GM18498 (cell line): ENCODE data around the gene ZCCHC24.

ENCODE experiments used
- ATAC-seq: cut with Tn5 transposase; IDR thresholded peaks from one replicate; pipeline ENCODE4 v1.9.1; 2021; ENCODE audit warnings: mild to moderate bottlenecking, moderate library complexity; ENCODE audit not compliant: unreplicated experiment

ZCCHC24 gene

GRCh38 chr10:79401015-79401921 is 44.2 kb downstream of the ZCCHC24 start:
- ATAC-seq, result no peak

DNA sequence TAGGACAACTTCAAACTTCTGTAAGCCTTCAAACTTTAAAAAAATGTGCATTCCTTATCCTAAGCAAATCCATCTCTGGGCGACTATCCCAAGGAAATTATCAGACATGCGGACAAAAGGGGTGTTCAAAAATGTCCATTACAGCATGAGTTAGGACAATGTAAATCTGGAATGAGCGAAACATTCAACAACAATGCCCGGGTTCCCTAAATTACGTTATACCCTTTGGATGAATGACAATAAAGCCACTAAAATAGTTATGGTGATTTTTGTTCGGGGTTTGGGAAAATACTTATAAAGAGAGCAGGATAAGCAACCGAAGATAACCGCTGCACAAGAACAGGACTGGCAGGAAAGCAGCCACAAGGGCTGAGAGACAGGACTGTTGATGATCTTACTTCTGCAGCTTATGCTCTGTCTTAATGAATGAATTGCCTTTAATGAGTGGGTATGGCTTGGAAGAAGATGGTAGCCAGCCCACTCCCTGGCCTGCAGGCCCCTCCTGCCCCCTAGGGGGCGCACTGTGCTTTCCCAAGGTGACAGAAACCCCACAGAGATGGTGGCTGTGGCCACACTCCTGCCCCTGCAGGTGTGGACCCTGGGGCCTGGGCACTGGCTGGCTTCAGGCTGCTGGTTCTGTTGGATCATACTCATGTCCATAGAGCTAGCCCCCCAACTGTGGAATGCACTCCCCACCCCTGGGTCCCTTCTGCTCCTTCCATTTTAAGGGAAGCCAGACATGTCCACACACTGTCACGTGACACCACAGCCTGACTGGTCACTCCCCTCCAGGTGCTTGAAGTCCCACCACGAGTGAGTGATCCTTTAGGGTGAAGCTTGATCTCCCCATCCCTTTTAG is 45.0 kb downstream of the ZCCHC24 start:
- peak; percentile 67 for ATAC-seq

DNA sequence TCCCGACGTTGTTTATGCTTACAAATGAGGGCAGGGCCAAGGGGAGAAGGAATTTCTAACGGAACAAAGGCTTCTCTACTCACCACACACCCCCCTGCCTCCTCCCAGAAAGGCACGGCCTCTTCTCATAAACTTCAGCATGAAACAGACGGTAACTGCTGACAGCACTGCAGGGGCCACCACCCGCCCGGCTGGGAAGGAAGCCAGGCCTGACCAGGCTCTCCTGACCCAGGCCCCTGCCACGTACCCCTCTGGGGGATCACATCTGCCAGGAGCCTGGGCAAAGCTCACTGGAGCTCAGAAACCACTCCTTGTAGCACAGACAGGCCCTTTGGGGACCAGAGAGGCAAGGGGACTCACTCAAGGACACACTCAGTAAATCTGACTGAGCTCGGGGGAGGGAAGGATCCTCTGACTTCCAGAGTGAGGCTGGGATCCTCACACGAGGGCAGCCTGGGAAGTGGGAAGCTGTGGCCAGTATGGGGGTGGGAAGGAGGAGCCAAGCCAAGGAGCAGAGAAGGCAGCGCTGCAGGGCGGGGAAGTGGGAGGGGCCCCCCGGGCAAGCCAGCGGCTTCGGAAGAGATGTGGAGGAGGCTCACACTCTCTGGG is 46.1 kb downstream of the ZCCHC24 start:
- ATAC-seq, result no peak

GRCh38 chr10:79398642-79399041 is 46.8 kb downstream of the ZCCHC24 start:
- ATAC-seq, result no peak

GRCh38 chr10:79397575-79398303 is 47.7 kb downstream of the ZCCHC24 start:
- no peak for ATAC-seq

DNA sequence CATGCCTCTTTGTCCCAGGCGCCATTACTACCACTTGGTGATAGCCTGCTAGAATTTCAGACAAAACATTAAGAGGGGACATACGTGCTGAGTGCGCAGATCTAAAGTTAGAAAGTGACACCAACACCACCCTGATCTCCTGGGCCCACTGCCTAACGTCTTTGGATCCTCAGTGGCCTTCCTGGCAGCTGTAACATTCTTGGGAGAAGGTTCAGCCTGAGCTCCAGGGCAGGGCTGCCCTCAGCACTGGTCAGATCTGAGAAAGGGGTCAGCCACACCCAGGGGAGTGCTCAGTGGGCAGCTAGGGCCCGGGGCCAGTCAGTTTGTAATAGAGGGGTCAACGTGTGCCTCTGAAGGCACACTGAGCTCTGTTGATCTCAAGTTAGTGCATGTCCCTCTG is 48.4 kb downstream of the ZCCHC24 start:
- no peak for ATAC-seq

DNA sequence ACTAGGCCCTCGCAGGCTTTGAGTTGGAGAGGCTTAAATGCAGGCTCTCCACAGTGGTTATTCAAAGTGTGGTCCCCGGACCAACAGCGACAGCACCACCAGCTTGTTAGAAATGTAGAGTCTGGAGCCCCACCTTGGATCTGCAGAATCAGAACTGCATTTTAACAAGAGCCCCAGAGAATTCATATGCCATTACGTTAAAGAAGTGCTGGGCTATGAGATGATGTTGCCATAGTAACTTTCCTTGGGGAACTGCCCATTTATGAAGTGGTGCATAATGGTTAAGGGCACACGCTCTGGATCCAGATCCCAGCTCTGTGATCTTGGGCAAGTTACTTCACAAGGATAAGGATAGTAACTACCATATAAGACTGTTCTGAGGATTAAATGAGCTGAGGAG is 48.9 kb downstream of the ZCCHC24 start:
- no peak for ATAC-seq

DNA sequence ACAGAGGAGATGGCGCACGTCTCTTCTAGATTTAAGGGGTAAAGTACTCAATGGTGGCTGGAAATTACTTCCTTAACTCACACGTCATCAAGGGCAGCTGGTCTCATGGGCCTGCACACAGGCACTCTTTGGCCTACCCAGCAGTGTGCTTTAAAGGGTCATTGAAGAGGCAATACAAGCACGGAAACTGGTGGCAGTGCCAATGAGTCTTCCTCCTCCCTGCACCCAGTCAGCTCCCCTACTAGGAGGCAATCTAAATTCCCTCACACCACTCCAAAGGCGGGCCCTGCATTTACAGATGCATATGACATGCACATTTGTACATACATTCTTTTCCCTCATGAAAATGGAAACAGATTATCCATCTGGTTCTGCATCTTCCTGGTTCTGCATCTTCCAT is 50.8 kb downstream of the ZCCHC24 start:
- no peak for ATAC-seq

- ATAC-seq, result no peak
Measured at GRCh38 chr10:79393924-79394610, 51.4 kb downstream of the ZCCHC24 start.

DNA sequence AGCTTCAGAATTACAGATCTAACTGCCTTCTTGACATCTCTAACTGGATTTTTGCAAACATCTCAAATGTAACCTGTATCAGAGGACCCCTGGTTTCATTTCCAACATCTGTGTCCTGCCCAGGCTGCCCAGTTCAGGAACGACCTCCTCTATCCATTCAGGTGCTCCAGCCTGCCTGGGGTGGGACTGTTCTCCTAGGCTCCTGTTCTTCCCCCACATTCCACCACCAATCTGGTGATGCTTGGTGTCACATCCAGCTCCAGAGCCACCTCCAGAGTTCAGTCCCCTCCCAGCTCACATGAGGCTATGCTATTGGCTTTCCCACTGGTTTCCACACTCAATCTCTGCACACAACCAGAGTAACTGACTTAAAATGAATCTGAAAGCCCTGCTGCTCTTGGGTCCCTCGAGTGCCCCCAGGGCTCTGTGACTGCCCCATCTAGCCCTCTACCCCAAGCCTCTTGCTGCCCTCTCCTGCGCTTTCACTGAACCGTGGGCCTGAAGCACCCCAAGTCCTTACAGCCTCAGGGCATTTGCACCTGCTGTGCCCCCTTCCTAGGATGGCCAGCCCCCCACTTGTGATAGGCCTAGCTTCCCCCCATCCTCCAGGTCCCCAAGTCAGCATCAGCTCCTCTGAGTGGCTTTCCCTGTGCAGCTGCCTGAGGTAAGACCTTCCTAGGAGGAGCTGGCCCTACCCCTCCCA is 52.1 kb downstream of the ZCCHC24 start:
- ATAC-seq, result no peak

DNA sequence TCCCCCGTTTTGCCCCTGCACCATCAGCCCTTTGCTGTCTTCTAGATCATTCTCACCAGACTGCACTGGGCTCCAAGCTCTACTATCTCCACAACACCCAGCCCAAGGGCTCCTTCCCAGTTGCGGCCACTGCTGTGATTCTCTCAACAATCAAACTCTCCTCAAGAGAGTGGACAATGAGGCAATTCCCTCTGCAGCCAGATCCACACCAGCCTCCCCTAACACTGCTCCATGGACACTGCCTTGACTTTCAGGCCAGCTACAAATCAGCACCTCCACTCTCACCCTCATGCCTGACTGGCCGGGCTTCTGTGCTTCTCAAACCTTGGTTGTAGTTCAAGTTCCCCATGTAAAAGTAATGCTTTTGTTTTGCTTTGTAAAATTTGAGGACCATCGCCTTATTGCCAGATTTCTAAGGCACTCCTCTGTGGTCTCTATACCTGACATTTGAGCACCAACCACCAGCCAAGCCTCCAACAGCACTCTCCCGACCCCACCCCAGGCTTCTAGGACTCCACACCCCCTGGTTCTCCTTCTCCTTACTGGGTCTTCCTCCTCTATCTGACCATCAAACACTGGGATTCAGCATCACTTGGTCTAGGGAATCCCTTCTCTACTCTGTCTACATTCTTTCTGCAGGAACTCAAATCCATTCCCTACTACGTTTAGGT is 52.8 kb downstream of the ZCCHC24 start:
- no peak for ATAC-seq

DNA sequence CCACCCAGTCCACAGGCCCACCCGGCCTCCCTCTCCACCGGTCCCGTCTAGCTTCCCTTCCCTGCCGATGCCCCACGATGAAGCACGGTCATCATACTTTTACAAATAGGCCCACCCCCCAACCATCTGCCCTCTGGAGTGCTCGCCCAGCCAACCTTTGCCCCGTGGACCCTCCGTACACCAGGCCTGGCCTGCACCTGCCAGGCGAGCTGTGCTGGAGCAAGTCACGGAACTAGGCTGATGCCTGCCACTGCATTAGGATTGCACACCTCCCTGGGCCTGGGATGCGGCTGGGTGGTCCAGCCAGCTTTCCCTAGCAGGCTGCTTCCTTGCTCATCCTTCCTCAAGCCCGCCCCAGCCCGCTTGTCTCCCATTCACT is 53.4 kb downstream of the ZCCHC24 start:
- ATAC-seq, result no peak

- no peak for ATAC-seq
Measured at GRCh38 chr10:79391231-79392019, 54.0 kb downstream of the ZCCHC24 start.

DNA sequence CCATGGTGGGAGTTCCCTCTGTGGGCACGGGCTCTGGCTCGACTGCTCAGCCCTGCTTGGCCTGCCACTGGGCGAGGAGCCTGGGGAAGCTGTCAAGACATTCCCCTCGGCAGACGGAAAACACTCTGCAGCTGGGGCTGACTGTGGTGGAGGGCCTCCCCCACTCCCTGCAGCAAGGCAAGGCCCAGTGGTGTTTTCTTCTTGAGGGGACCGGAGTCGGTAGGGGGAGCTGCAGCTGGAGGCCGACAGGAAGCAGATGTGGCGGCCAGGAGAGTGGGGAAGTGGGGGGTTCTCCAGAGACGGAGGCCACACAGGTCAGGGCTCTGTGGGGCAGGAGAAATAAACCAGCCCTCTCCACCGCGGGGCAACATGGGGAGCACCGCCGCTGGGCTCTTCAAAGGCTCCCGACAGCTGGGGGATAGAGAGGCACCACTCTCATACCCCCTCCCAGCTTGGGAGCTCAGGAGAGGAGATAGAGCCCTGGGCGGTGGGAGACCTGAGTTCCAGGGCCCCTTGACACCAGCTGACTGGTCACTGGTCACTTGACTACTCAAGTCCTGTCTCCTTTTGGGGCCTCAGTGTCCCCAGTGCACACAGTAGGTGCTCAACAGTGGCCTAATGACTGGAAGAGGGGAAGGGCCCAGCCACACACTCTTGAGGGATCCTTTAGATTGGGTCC is 54.7 kb downstream of the ZCCHC24 start:
- ATAC-seq, result no peak

DNA sequence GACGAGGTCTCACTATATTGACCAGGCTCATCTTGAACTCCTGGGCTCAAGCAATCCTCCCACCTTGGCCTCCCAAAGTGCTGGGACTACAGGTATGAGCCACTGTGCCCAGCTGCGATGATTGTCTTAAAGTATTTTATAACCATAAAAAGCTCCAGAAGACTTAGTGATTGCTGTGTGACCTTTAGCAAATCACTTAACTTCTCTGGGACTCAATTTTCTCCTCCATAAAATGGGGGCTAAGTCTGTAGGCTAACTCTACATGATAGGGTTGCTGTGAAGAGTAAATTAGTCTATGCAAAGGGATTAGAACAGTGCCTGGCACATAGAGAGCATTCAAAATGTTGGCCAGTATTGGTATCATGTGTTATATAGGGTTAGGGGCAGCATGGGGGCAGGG is 55.4 kb downstream of the ZCCHC24 start:
- no peak for ATAC-seq

DNA sequence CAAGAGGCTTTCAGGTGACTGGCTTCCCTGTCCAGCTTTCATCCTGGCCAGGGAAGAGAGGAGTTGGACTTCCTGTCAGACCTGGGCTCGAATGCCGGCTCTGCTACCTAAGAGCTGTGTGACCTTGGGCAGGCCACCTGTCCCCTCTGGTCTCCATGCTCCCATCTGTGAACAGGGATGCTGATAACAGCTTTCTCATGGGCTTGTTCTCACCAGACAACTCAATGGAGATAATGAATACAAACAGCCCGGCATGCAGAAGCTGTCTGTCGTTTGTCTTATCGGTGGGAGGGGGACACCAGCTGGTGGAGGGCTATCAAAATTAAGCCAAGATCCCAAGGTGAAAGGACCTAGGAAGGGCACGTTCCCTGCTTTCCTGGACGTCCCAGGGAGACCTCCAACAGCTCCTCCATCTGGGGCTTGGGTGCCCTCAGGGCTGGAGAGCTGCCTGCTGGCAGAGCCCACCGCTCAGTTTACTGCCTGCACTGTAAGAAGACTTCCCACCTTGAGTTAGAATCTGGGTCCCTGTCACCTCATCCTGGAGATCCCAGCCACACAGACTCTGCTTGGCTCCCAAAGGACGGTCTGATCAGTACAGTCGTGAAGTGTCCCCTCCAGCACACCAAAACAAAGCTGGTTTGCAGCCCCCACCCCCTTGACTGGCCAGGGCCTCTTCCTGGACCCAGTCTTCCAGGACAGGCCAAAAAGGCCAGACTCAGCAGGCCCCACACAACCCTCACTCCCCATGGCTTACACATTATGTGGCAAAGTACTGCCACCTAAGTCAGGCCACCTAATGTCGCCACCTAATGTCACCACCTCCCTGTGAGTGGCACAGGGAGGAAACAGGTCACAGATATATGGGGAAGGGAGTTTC is 57.2 kb downstream of the ZCCHC24 start:
- ATAC-seq, result no peak

GRCh38 chr10:79387466-79387973 is 57.9 kb downstream of the ZCCHC24 start:
- ATAC-seq, result no peak
